Thymus (tissue), 11 donors: ENCODE results near the gene CANX. TPM values are rescaled to one million over a fixed set of nuclear protein-coding genes. Genes with fewer than 3 reads are reported as not detected.
A peak's percentile ranks its signal among the peaks of the same experiment; 100 is the strongest.

Experiments used
- DNase-seq, 9 donors: peaks; one replicate each; pipeline ENCODE4 v3.0.0-alpha.2; 2013; ENCODE audit warnings: low spot score in 9 of 9, low read depth in 6 of 9, missing footprints in 1 of 9
- H3K27ac ChIP-seq, 2 donors: one replicate each; pipeline ENCODE4 v1.5.1; 2013; ENCODE audit warnings: control low read depth in 1 of 2, low read depth in 1 of 2, low read length in 1 of 2, mild to moderate bottlenecking in 1 of 2, moderate library complexity in 1 of 2
- H3K27me3 ChIP-seq, 2 donors: one replicate each; pipeline ENCODE4 v1.5.1; 2013; ENCODE audit warnings: low read length in 1 of 2; ENCODE audit not compliant: control insufficient read depth in 2 of 2, insufficient read depth in 1 of 2
- H3K36me3 ChIP-seq, 2 donors: one replicate each; pipeline ENCODE4 v1.5.1; 2013; ENCODE audit warnings: low read length in 1 of 2, mild to moderate bottlenecking in 1 of 2, moderate library complexity in 1 of 2; ENCODE audit not compliant: control insufficient read depth in 2 of 2, insufficient read depth in 2 of 2
- H3K4me1 ChIP-seq, 2 donors: one replicate each; pipeline ENCODE4 v1.5.1; 2013; ENCODE audit warnings: low read length in 2 of 2; ENCODE audit not compliant: control insufficient read depth in 2 of 2, insufficient read depth in 2 of 2
- H3K4me3 ChIP-seq, 2 donors: one replicate each; pipeline ENCODE4 v1.5.1; 2013; ENCODE audit warnings: low read length in 2 of 2, control low read depth in 1 of 2, mild to moderate bottlenecking in 1 of 2
- H3K9me3 ChIP-seq, 2 donors: one replicate each; pipeline ENCODE4 v1.5.1; 2013; ENCODE audit warnings: low read length in 1 of 2, mild to moderate bottlenecking in 1 of 2; ENCODE audit not compliant: control insufficient read depth in 2 of 2, insufficient read depth in 1 of 2
- WGBS: extraction: QIAGEN DNeasy Blood & Tissue Kit; methylation state at CpG from one replicate; pipeline ENCODE4 v1.1.7; 2013; 5-methylcytosine and 5-hydroxymethylcytosine counted together
- polyA plus RNA-seq: library from polyadenylated mRNA; stranded (reverse); fragments of 200-250 nt; gene quantifications from one replicate; pipeline ENCODE4 v1.2.3, GENCODE V29; 2013
- total RNA-seq: library from RNA; stranded (reverse); fragments of 120-200 nt; gene quantifications from one replicate; pipeline ENCODE4 v1.2.4, GENCODE V29; 2013
- donor health status: healthy.

The CANX gene
- total and polyA plus RNA-seq, 2 donors, result 86.1 to 173 TPM

- Histone ChIP-seq H3K9me3 (no peaks in the 10 kb centered on the region), H3K36me3 (peaks cover 33 to 60% of the 10 kb centered on the region in 2 donors), H3K4me3 (no peak overlapping the region), H3K27ac (no peak overlapping the region), H3K27me3 (no peaks in the 10 kb centered on the region), H3K4me1 (peaks cover 3 to 6% of the 10 kb centered on the region in 2 donors)
- WGBS, result 98% methylated on average over 4 of the region's 4 CpGs
- DNase-seq, result no peak
These were observed 30.5 kb downstream of the CANX start for GRCh38 chr5:179729303-179729702.

DNA sequence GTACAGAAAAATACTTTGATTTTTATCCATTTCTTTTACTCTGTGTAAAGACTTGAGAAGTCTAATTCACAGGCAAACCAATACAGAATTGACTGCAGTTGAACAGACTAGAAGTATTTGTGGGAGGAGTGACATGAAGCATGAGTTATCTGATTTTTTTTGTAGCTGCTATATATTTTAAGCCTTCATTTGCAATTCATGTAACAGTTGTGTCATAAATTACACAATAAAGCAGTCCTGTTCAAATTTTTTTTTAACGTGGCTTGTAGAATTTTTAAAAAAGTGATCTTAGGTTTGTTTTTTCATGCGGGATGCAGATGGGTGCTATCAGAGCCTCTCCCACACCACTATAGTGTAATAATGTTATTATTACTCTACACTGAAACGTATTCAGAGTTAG lies 31.0 kb downstream of the CANX start:
- no peak overlapping the region for H3K4me3 ChIP-seq
- H3K27me3 ChIP-seq, result no peaks in the 10 kb centered on the region
- H3K36me3 ChIP-seq, result peaks cover 29 to 56% of the 10 kb centered on the region in 2 donors
- H3K4me1 ChIP-seq, result peaks cover 7 to 9% of the 10 kb centered on the region in 2 donors
- WGBS, result 95% methylated on average over 3 of the region's 3 CpGs
- DNase-seq, result no peak
- H3K9me3 ChIP-seq, result no peaks in the 10 kb centered on the region
- H3K27ac ChIP-seq, result no peak overlapping the region

GRCh38 chr5:179730356-179730755 lies 31.6 kb downstream of the CANX start:
- Histone ChIP-seq H3K27me3 (no peaks in the 10 kb centered on the region), H3K4me1 (peaks cover 8 to 14% of the 10 kb centered on the region in 2 donors), H3K27ac (no peak overlapping the region), H3K4me3 (no peak overlapping the region), H3K36me3 (peaks cover 23 to 50% of the 10 kb centered on the region in 2 donors), H3K9me3 (no peaks in the 10 kb centered on the region)
- WGBS, result 97% methylated on average over 3 of the region's 3 CpGs
- DNase-seq, result no peak

DNA sequence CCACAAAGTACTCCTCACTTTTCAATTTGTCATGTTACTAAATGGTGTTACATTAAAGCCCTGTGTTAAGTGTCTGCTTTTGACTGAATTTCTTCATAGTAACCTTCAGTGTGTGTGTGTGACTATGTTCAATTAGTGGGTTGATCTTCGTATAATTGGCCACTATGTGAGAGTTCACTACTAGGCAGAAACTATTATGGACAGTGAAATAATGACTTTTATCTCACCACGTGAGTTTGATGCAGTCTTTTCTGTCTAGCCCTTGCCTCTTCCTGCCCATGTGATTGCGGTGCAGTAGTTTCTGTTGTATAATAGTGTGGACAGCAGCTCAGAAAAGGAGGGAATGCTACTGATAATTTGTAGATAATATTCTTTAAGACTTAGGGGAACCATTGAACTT lies 32.1 kb downstream of the CANX start:
- Histone ChIP-seq H3K4me1 (peaks cover 8 to 14% of the 10 kb centered on the region in 2 donors), H3K36me3 (peaks cover 20 to 48% of the 10 kb centered on the region in 2 donors), H3K4me3 (no peak overlapping the region), H3K27me3 (no peaks in the 10 kb centered on the region), H3K27ac (no peak overlapping the region), H3K9me3 (no peaks in the 10 kb centered on the region)
- 96% methylated on average over 3 of the region's 3 CpGs for WGBS
- DNase-seq, result no peak

DNA sequence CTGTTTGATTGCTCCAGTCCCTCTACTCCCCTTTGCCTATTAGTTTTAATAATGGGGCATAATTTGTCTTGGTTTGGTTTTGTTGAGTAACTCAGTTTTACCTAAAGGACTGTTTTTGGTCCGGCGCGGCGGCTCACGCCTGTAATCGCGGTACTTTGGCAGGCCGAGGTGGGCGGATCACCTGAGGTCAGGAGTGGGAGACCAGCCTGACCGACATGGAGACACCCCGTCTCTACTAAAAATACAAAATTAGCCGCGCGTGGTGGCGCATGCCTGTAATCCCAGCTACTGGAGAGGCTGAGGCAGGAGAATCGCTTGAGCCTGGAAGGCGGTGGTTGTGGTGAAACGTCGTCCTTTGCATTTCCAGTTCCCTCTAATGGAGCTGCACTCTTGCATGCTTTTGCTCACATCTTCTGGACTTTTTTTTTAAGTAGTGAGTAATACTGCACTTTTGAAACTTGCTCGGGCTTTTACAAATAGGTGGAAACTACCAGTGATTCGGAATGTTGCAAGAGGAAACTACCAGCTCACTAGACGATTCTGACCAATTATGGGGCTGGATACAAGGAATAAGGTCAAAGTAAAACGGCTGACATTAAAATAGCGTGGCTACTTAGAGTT lies 33.1 kb downstream of the CANX start:
- Histone ChIP-seq H3K27ac (peak overlapping the region; percentile 64 to 79), H3K4me1 (peaks cover 10 to 14% of the 10 kb centered on the region in 2 donors), H3K27me3 (no peaks in the 10 kb centered on the region), H3K4me3 (peak overlapping the region; percentile 54 to 60), H3K9me3 (no peaks in the 10 kb centered on the region), H3K36me3 (peaks cover 15 to 42% of the 10 kb centered on the region in 2 donors)
- 75% methylated on average over 24 of the region's 24 CpGs for WGBS
- no peak for DNase-seq

DNA sequence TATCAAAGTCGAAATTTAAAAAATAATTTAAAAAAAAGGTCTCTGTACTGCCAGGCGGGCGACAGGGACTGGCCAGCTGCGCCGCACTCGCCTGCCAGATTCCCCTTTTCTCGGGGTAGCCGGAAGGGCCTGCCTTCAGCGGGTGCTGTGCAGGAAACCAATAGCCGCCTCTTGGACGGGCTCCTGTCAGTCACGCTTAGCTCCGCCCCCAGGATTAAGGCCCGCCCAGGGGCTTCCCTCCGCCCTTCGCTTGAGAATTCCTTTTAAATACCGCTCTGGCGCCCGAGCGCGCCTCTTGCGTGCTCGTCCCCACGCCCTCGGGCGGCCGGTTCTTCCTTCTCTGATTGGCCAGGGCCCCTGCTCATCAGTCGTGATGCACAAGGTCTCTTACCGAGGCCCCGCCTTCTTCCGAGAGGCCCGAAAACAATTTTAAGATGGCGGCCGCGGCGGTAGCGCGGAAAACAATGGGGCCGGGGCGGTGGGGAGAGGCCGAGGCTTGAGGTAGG lies 33.7 kb downstream of the CANX start, which contains the start of gene MAML1:
Gene MAML1, plus strand, starts transcription at position 411 of the 506 bp plus-strand sequence. CDS start 291 bp downstream, outside the sequence.
- H3K4me1 ChIP-seq, result peaks cover 10 to 14% of the 10 kb centered on the region in 2 donors
- under 1% methylated on average over 41 of the region's 41 CpGs for WGBS
- H3K36me3 ChIP-seq, result peaks cover 11 to 40% of the 10 kb centered on the region in 2 donors
- peak within 1 kb of the TSS; percentile 94 to 96 for H3K4me3 ChIP-seq
- DNase-seq, result peak; percentile 97 to 100 (median 100)
- no peaks in the 10 kb centered on the region for H3K9me3 ChIP-seq
- peak within 1 kb of the TSS; percentile 75 to 95 for H3K27ac ChIP-seq
- no peaks in the 10 kb centered on the region for H3K27me3 ChIP-seq

- peak in 7 of 9 donors; percentile 6 to 49 (median 19) for DNase-seq
- H3K27ac ChIP-seq, result peak overlapping the region; percentile 75 to 95
- peaks cover 11 to 40% of the 10 kb centered on the region in 2 donors for H3K36me3 ChIP-seq
- under 1% methylated on average over 101 of the region's 101 CpGs for WGBS
- no peaks in the 10 kb centered on the region for H3K9me3 ChIP-seq
- peak overlapping the region; percentile 94 to 96 for H3K4me3 ChIP-seq
- H3K4me1 ChIP-seq, result peaks cover 10 to 14% of the 10 kb centered on the region in 2 donors
- H3K27me3 ChIP-seq, result no peaks in the 10 kb centered on the region
These were observed 34.4 kb downstream of the CANX start for GRCh38 chr5:179732918-179733771.

- H3K4me3 ChIP-seq, result peak overlapping the region; percentile 94 to 96
- peaks cover 11 to 38% of the 10 kb centered on the region in 2 donors for H3K36me3 ChIP-seq
- no peaks in the 10 kb centered on the region for H3K9me3 ChIP-seq
- under 1% methylated on average over 2 of the region's 2 CpGs for WGBS
- H3K27ac ChIP-seq, result peak overlapping the region in 1 of 2 donors; percentile 74
- no peaks in the 10 kb centered on the region for H3K27me3 ChIP-seq
- H3K4me1 ChIP-seq, result peaks cover 10 to 14% of the 10 kb centered on the region in 2 donors
- DNase-seq, result peak in 3 of 9 donors; percentile 1 to 7 (median 4)
These were observed 35.0 kb downstream of the CANX start for GRCh38 chr5:179733772-179734126.
